ENCODE results near the gene SPPL2B.

- TF ChIP-seq BHLHE40 (IDR thresholded peaks at IDR 0.05; ENCODE audit: borderline replicate concordance) (no peak), L3MBTL2 (conservative IDR thresholded peaks at IDR 0.05) (no peak), SP1 (IDR thresholded peaks at IDR 0.05) (no peak), PKNOX1 (IDR thresholded peaks at IDR 0.05) (no peak), ZNF384 (IDR thresholded peaks at IDR 0.05) (no peak), FOXK2 (IDR thresholded peaks at IDR 0.05) (no peak), NFRKB (IDR thresholded peaks at IDR 0.05) (no peak), SUZ12 (IDR thresholded peaks at IDR 0.05) (no peak), HDGF (IDR thresholded peaks at IDR 0.05; ENCODE audit: borderline replicate concordance) (no peak), FOXA1 (IDR thresholded peaks at IDR 0.05) (no peak), FOXM1 (IDR thresholded peaks at IDR 0.05; ENCODE audit: borderline replicate concordance) (no peak), ELF4 (IDR thresholded peaks at IDR 0.05) (no peak)
Measured at GRCh38 chr19:2380567-2380966, 52.1 kb downstream of the SPPL2B start.
